SH-SY5Y (cell line): ENCODE data around the gene ST7L.

Source experiments
- GATA2 ChIP-seq: IDR thresholded peaks from 2 replicates; pipeline ENCODE4 v1.6.1; 2011; ENCODE audit warnings: mild to moderate bottlenecking, low read depth, low read length
- GATA3 ChIP-seq: IDR thresholded peaks from 2 replicates; pipeline ENCODE4 v1.6.1; 2011; ENCODE audit warnings: low read depth, mild to moderate bottlenecking, low read length, moderate library complexity

- TF ChIP-seq GATA2 (no peak), GATA3 (no peak)
Measured at GRCh38 chr1:112589766-112590165, 29.2 kb downstream of the ST7L start.
